SU-DHL-6 (cell line): ENCODE measurements around the gene NPAS3.

Experiments used
- H2AFZ ChIP-seq: fragments of 200-600 bp; sonication (generic); 2 replicates; pipeline ENCODE4 v1.6.1; 2014; ENCODE audit warnings: low read depth, mild to moderate bottlenecking, moderate library complexity, mixed read lengths, antibody characterized with exemption, low read length; ENCODE audit not compliant: severe bottlenecking
- H3F3A ChIP-seq: fragments of 200-600 bp; shearing (Covaris generic); 2 replicates; pipeline ENCODE4 v1.6.0; 2016; ENCODE audit warnings: antibody characterized with exemption, mild to moderate bottlenecking; ENCODE audit not compliant: insufficient read depth
- H3K27ac ChIP-seq: fragments of 200-600 bp; sonication (generic); 2 replicates; pipeline ENCODE4 v1.5.1; 2016; ENCODE audit warnings: low read depth, mild to moderate bottlenecking, low read length, moderate library complexity, mixed read lengths
- H3K27me3 ChIP-seq: fragments of 200-600 bp; sonication (generic), shearing (Covaris generic); 2 replicates; pipeline ENCODE4 v1.6.0; 2014; ENCODE audit warnings: mild to moderate bottlenecking, low read length
- H3K36me3 ChIP-seq: fragments of 200-600 bp; sonication (generic); 2 replicates; pipeline ENCODE4 v1.6.1; 2014; ENCODE audit warnings: mild to moderate bottlenecking, low read length, mixed read lengths
- H3K4me2 ChIP-seq: fragments of 300-600, 200-600 bp; shearing (Covaris generic), sonication (generic); 2 replicates; pipeline ENCODE4 v1.6.0; 2014; ENCODE audit warnings: low read length, low read depth, mild to moderate bottlenecking; ENCODE audit not compliant: poor library complexity, severe bottlenecking
- H3K4me3 ChIP-seq: fragments of 200-600 bp; sonication (generic); 2 replicates; pipeline ENCODE4 v1.5.1; 2014; ENCODE audit warnings: antibody characterized with exemption, low read length, mild to moderate bottlenecking, mixed read lengths; ENCODE audit not compliant: insufficient read depth, poor library complexity, severe bottlenecking
- H3K79me2 ChIP-seq: fragments of 200-600 bp; sonication (generic); 2 replicates; pipeline ENCODE4 v1.6.1; 2014; ENCODE audit warnings: mild to moderate bottlenecking, low read length, moderate library complexity; ENCODE audit not compliant: insufficient read depth
- H3K9ac ChIP-seq: fragments of 200-600 bp; sonication (generic); 2 replicates; pipeline ENCODE4 v1.7.0; 2014; ENCODE audit warnings: mild to moderate bottlenecking, low read length
- H3K9me2 ChIP-seq: fragments of 200-600 bp; sonication (generic); replicated peaks from 2 replicates; pipeline ENCODE4 v1.6.1; 2014; ENCODE audit warnings: low read length; ENCODE audit not compliant: insufficient read depth
- H3K9me3 ChIP-seq: fragments of 200-600 bp; sonication (generic); 2 replicates; pipeline ENCODE4 v1.6.1; 2014; ENCODE audit warnings: low read length, mixed read lengths; ENCODE audit not compliant: insufficient read depth
- H4K20me1 ChIP-seq: fragments of 200-600 bp; sonication (generic); 2 replicates; pipeline ENCODE4 v1.6.1; 2014; ENCODE audit warnings: low read depth, mild to moderate bottlenecking, antibody characterized with exemption, low read length, moderate library complexity, mixed read lengths
- EZH2phosphoT487 ChIP-seq: fragments of 200-600 bp; sonication (generic), shearing (Covaris generic); conservative IDR thresholded peaks from 2 replicates; pipeline ENCODE4 v1.6.1; 2018; ENCODE audit warnings: mild to moderate bottlenecking, antibody characterized with exemption, low read length, moderate library complexity, mixed read lengths
- TF ChIP-seq, protein P1 (sequence below): fragments of 200-600 bp; sonication (generic); IDR thresholded peaks from one replicate; pipeline ENCODE4 v1.5.1; 2017; ENCODE audit warnings: antibody characterized with exemption, mild to moderate bottlenecking, low read length, moderate library complexity; ENCODE audit not compliant: insufficient read depth, poor library complexity, severe bottlenecking

Gene NPAS3

DNA sequence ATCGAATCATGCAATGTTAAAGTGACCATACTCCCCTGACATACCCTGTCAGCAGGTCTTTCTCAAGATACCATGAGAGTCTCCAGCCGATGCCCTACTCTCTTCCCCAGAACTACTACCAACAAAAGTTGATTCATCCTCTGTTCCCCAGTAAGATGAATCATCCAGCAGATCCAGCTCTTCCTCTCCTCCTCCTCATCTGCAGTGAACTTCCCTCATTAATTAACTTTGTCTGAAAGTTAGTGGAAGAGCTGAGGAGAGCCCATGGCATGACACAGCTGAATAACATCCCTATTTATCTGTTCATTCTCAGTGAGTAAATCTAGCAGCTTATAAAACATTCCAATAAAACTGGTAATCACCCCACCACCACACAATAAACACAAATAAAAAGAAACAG, 798.8 kb downstream of the NPAS3 start:
- Histone ChIP-seq H3K27me3 (no peaks in the 10 kb centered on the region), H4K20me1 (no peaks in the 10 kb centered on the region), H2AFZ (no peak overlapping the region), H3K27ac (no peak overlapping the region), H3K36me3 (no peaks in the 10 kb centered on the region), H3F3A (no peaks in the 10 kb centered on the region), H3K9ac (no peak overlapping the region), H3K9me2 (no peaks in the 10 kb centered on the region), H3K4me2 (no peak overlapping the region), H3K9me3 (no peaks in the 10 kb centered on the region), H3K79me2 (no peaks in the 10 kb centered on the region), H3K4me3 (no peak overlapping the region)
- TF ChIP-seq EZH2phosphoT487, result no peak
- TF ChIP-seq, protein P1, sequence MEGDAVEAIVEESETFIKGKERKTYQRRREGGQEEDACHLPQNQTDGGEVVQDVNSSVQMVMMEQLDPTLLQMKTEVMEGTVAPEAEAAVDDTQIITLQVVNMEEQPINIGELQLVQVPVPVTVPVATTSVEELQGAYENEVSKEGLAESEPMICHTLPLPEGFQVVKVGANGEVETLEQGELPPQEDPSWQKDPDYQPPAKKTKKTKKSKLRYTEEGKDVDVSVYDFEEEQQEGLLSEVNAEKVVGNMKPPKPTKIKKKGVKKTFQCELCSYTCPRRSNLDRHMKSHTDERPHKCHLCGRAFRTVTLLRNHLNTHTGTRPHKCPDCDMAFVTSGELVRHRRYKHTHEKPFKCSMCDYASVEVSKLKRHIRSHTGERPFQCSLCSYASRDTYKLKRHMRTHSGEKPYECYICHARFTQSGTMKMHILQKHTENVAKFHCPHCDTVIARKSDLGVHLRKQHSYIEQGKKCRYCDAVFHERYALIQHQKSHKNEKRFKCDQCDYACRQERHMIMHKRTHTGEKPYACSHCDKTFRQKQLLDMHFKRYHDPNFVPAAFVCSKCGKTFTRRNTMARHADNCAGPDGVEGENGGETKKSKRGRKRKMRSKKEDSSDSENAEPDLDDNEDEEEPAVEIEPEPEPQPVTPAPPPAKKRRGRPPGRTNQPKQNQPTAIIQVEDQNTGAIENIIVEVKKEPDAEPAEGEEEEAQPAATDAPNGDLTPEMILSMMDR, result no peak

DNA sequence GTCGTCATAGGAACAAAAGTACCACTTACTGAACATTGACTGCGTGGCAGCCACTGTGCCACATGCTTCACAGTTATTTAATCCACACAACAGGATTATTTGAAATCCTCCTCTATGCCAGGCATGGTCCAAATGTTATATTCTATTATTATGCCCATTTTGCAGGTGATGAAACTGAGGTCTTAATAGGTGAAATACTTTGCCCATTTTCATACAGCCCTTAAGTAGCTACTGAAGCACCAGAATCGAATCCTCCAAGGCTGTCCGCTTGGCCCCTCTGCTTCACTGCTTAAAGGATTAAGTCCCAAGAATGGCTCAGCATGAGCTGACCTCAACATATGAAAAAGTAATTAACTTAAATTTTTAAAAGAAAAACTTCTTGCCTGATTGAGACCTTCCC, 799.4 kb downstream of the NPAS3 start:
- Histone ChIP-seq H3K9ac (no peak overlapping the region), H3K27me3 (no peaks in the 10 kb centered on the region), H3F3A (no peaks in the 10 kb centered on the region), H3K9me3 (no peaks in the 10 kb centered on the region), H3K9me2 (no peaks in the 10 kb centered on the region), H3K4me2 (no peak overlapping the region), H4K20me1 (no peaks in the 10 kb centered on the region), H3K79me2 (no peaks in the 10 kb centered on the region), H2AFZ (no peak overlapping the region), H3K27ac (no peak overlapping the region), H3K4me3 (no peak overlapping the region), H3K36me3 (no peaks in the 10 kb centered on the region)
- TF ChIP-seq EZH2phosphoT487, result no peak
- TF ChIP-seq, protein P1, result no peak

DNA sequence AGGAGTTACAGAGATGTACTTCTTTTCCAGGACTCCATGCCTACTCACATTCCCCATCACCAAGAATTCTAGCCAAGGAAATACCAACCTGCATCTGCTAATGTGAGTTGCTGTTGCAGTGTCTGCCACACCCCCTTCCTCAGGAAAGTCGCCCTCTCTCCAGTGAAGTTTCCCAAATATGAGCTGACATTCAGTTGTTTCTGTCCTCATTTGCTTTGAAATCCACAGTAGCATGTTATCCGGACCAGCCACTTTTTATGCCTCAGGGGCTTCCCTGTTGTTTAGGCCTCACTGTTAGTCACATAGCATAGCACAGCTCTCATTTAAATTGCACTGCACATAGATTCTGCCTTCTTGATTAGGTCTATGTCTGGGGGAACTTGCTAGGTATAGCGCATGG, 799.8 kb downstream of the NPAS3 start:
- no peaks in the 10 kb centered on the region for H3K27me3 ChIP-seq
- H3K4me2 ChIP-seq, result no peak overlapping the region
- H2AFZ ChIP-seq, result no peak overlapping the region
- H3K9me3 ChIP-seq, result no peaks in the 10 kb centered on the region
- TF ChIP-seq, protein P1, result no peak
- TF ChIP-seq EZH2phosphoT487, result no peak
- no peak overlapping the region for H3K9ac ChIP-seq
- H3K4me3 ChIP-seq, result no peak overlapping the region
- no peaks in the 10 kb centered on the region for H4K20me1 ChIP-seq
- no peaks in the 10 kb centered on the region for H3F3A ChIP-seq
- no peaks in the 10 kb centered on the region for H3K79me2 ChIP-seq
- no peak overlapping the region for H3K27ac ChIP-seq
- H3K9me2 ChIP-seq, result no peaks in the 10 kb centered on the region
- H3K36me3 ChIP-seq, result no peaks in the 10 kb centered on the region
